GM12892 (cell line): ENCODE data around the gene CFAP299.

Experiments used
- POLR2A ChIP-seq: IDR thresholded peaks from 2 replicates; pipeline ENCODE4 v1.6.1; 2011; ENCODE audit warnings: low read depth, low read length, control low read depth
- POLR2AphosphoS5 ChIP-seq: IDR thresholded peaks from 2 replicates; pipeline ENCODE4 v1.6.1; 2011; ENCODE audit warnings: low read depth, low read length, control low read depth

DNA sequence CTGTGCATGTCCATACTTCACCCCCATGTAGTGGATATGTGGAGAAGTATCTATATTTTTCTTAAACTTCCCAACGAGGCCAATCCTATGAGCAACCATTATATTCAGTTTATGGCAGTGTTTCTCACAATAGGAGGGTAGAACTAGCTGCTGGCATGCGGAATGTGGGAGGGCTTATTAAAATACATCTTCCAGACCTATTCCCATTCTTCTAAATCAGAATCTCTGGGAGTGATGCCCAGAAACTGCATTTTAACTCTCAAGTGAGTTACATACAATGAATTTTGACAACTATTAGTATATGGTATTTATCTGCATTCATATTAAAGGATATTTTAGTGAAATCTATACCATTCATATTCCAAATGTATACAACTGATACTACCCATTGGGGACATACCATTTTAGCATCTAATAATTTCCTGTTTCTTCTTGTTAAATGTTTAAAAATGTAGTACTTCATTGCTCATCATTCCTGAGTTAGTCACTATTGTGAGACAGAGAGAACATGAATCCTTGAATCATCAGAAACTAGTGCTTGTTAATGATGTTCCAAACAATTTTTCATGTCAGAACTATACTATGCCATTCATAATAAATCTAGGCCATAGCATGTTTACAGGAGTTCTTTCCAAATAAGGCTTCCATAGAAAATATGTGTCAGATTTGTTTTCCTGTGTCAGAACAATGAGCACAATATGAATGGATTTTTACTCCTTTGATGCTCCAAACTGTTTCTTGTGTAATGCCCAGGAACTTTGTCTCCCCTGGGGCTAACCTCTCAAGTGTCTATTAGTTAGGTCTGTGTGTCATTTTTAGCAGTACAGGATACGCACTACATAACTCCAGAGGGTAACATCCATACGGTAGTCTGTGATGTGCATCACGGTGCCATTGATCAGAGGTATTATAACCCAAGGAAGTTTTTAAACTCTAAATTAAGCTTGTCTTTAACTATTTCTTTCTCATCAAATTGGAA is 496.1 kb downstream of the CFAP299 start:
- TF ChIP-seq POLR2AphosphoS5 (no peak), POLR2A (no peak)
